Activated naive CD4-positive, alpha-beta T cell (primary cell): ENCODE measurements around the gene GDF3.
"Not testable (repeated sequence)": the region's sequence is repeated elsewhere in the genome, so short reads cannot be mapped to it uniquely, and the experiment has no call there.

Source experiments
- DNase-seq, 4 experiments: peaks; one replicate each; lab custom pipeline; 2025; lab: John Stamatoyannopoulos, UW

Gene GDF3

DNA sequence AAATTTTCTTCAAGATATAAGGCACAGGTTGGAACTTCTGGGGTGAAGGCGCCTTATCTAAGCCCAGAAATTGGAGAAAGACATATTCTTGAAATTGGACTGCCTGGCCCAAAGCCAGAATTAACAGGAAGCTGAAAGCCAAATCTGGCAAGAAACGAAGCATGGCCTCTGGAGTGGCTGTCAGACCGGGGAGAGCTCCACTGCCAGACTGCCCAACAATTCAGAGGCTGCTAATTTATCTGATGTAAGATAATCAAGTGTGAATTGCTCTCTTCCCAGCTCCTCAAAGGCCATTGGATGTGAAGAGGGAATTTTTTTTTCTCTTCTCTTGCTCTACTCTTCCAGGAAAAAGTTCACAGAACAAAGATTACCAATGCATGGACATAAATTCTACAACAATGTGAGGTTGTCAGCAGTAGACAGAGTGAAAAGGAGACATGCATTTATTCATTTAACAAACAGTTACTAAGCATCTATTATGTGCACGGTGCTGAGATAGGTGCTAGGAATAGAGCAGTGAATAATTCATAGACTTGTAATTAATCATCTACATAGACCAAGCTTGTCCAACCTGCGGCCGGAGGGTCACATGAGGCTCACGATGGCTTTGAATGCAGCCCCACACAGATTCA is at the start of gene GDF3:
TSS of gene GDF3 (minus strand) at position 210 of the 632 bp plus-strand sequence. CDS start at position 163, 47 bp downstream.
- no peak for DNase-seq

DNA sequence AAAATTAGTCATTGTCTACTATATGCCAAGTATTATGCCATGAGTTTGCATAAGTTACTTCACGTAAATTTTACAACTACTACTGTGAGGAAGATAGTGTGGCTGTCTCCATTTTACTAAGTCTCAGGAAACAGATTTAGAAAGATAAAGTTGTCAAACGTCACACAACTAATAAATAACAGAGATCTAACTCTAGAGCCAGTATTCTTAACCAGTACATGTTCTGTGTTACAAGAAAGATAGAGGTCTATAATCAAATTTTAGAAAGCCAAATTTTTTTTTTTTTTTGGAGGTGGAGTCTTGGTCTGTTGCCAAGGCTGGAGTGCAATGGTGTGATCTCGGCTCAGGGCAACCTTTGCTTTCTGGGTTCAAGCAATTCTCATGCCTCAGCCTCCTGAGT is 37.4 kb upstream of the GDF3 start:
- no peak for DNase-seq

DNA sequence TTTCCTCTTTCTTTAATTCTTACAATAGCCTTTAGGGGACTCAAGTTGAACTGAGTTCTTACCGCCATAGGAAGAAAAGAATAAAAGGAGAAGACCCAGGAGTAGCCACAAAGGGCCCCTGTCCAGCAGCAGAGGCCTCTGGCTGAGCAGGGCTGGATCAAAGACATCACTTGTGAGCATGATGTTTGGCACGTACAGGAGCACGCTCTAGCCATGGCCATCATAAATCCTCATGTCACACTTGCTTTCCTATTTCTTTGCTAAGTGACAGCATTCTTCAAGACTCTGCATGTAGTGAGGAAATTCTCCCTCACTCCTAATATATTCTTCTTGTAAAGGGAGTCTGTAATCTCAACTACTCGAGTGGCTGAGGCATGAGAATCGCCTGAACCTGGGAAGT is 35.9 kb upstream of the GDF3 start:
- no peak for DNase-seq

DNA sequence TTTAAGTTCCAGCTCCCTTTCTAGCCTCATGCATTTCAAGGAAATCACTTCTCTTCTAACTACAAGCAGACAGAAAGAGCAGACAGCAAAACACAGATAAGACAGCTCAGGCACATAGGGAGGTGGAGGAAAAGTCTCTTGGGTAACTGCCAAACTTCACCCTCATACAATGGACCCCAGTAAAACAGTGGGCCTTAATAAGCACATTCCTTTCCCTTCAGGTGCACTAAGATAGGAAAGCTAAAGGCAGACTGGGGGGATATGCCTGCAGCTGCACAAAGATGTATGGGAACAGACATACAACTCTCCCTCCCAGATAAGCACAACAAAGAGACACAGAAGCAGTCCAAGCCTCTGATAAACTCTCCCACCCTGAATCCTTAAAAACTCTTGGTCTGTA is 35.4 kb upstream of the GDF3 start:
- DNase-seq, result not testable (repeated sequence)

DNA sequence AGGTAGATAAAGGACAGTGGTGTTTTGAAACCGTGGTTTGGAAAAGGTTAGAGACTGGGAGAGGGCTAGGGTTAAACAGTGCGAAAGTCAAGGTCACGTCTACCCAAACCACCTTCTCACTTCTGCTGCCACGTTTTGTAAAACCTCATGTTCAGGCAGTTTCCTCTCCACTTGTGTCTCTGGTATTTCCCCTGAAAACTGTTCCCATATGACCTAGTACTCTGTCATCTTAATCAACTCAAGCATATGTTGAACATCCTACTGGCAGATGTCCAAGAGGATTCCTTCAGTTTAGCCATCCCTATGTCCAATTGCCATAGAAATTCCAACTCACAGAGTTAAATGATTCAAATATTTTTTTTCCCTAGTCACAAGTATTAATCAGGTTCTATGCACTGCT is 34.2 kb upstream of the GDF3 start:
- no peak for DNase-seq

DNA sequence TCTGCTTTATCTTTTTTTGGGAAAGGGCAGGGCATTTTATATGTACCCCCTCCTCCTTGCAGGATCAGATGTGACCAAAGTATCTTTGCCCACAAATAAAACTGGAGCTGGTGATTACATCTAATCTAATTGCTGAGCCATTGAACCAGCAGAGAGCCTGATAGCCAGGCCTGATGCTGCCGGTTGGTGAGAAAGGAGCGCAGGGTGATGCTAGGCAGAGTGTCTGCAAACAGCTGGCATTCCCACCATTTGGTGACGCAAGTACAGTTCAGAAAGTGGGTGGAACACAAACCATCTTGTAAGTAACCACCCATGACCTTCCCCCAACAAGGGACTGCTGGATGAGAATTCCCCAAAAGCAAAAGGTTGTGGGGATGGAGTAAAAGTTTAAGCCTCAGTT is 28.4 kb upstream of the GDF3 start:
- no peak for DNase-seq

DNA sequence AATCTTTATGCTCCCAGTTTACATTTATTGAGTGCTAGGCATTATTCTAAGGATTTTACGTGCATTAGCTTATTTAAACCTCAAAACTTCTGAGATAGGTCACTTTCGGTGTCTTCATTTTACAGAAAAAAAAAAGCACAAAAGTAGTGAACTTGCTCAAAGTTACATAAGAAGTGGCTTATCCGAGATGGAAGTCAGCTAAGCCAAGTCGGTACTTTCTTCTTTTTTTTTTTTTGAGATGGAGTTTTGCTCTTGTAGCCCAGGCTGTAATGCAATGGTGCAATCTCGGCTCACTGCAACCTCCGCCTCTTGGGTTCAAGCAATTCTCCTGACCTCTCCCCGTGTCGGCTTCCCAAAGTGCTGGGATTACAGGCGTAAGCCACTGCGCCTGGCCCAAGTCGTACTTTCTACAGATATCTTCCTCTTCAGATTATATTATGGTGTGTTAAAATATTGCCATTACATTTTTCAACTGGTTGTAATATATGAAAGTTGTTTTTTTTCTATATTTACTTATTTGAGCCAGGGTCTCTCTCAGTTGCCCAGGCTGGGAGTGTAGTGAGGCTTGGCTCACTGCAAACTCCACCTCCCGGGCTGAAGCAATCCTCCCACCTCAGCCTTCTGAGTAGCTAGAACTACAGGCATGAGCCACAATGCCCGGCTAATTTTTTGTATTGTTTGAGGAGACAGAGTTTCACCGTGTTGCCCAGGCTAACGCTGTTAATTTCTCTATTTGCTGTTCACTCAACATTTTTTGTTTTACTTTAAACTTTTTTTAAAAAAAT is 24.6 kb upstream of the GDF3 start:
- DNase-seq, result no peak

DNA sequence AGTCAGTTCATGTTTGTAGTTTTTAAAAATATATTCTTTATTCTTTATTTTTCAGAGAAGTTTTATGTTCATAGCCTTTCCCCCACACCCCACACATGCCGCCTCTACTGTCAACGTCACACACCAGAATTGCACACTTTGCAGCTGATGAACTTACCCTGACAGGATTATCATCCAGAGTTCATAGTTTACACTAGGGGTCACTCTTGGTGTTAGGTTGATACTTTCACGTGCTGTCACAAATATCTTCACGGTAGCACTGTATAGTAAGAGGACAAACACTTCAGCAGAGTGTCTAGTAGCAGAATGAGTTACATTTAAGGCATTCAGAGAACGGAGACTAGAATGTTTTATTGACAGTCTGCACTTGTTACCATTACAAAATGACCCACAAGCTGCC is 20.8 kb upstream of the GDF3 start:
- DNase-seq, result no peak

DNA sequence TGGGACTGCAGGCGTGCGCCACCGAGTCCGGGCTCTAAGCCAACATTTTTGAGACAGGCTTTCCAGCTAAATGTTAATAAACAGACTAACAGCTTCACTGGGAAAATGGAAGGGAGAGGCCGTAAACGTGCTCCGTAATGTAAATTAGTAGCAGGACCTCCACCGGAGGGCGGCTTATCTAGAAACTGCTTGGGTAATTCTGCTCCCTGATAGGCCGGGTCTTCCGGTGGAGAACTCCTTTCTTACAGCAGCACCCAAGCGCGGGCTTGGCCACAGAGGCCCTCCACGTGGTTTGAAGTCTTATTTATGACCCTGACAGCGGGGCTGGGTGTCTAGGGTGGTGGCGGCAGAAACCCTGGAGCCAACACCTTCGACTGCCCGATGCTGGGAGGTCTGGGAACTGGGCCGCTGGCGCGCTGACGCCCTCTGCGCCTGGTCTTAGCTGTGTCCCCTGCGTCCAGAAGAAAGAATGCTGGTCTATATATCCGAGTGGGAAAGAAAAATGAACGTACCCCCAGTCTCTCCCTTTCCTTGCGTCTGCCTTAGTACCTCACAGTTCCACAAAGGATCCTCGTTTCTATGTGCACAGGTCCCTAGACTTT is 17.4 kb upstream of the GDF3 start:
- DNase-seq, result no peak

DNA sequence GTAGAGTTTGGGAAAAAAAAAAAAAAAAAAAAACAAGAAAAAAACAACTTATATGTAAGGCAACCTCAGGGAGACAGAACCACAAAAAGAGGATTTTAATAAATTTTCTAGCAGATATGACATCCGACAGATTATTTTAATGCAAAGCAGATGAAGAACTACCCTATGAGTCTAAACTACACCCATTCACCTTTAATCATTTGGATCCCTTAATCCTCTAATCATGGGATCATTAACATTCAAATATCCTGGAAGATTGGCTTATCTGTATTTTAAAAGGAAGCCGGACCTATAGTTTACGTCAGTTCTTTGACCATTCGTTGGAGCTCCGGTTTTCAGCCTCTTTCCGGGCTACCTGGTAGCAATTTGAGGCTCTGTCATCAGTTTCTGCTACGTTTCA is 15.6 kb upstream of the GDF3 start, which contains the start of gene DPPA3:
TSS of gene DPPA3 (plus strand) at position 301 of the 400 bp plus-strand sequence. CDS start 138 bp downstream, outside the sequence.
- DNase-seq, result no peak

DNA sequence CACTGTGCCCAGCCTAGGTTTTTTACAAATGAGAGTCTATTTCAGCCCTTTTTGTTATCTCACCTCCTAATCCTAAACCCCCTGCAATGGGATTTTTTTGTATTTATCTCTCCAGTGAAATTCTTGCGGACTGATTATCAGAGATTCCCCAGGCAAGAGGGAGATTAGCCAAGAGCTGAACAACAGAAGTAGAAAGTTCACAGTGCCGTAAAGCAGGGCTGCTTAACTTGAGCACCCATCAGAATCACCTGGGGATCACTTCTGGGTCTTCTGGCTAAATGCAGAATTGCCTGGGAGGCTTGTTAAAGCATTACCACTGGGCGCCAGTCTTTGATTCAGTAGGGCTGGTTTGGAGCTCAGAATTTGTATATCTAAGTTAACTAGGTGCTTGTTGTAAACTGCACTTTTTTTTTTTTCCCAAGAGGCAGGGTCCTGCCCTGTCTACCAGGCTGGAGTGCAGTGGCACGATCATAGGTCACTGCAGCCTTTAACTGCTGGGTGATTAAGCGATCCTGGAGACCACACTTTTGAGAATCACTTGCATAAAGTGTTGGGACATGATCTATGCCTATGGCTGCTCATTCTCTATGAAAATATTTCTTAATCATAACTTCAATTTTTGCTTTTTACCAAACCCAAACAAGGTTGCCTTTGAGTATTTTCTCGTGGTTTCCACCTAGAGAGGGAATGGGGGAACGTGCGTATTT is 14.5 kb upstream of the GDF3 start:
- no peak for DNase-seq

DNA sequence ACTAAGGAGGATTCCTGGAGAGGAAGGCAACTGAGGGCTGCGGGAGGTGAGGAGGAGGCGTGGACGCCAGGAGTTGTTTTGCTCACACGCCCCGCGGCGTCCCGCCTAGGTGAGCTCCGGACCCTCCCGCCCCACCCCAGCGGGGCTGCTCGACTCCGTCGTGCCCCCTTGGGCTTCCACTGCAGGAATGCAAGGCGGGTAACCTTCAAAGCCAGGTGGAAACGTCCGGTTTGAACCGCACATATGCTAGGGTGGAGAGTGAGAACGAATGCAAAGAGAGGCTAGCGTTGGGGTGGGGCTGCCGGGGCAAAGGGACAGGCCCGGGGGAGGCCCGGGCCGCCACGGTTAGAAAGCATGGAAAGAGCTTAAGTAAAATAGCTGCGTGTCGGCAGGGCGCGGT is 10.3 kb upstream of the GDF3 start:
- no peak for DNase-seq

DNA sequence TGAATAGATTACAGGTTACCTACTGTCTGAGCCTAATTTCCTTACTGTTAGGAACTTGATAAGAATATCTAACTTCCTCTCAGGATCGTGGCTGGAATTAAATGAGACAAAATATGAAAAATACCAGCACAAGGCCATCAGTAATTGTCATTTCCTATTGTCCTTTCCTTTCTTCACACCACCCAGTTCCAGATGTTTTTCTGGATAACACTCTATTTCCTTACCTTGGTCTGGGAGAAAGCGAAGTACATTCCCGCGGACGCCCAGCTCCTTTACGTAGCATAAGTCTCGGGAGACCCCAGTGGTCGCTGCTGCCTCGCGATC is 376 bp downstream of the GDF3 start:
- no peak for DNase-seq

DNA sequence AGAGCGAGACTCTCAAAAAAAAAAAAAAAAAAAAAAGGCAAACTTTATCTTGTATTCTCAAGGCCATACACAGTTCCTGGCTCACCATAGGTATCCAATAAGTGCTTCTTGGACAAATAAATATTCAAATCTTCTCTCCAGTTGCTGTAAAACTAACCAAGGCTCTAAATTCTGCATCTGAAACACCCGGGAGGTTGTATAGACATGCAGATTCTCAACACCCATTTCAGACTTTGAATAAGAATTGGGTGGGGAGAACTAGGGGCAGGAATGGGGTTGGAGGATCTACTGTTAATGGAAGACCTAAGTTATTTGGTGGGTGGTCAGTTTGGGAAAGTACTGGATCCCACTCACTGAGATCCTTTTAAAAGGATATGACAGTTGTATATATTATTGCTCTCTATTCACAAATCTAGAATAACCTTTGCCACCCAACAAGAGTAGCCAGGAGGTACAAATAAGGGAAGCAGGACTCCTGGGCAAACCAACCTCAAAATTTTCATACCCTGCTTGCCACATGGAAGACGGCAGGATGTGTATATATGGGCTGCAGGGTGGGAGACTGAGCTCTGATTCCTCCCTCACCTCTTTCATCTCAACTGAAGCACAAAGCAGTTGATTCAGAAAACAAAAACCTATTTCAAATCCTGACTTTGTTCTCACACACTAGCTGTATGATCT is 879 bp downstream of the GDF3 start:
- DNase-seq, result no peak

DNA sequence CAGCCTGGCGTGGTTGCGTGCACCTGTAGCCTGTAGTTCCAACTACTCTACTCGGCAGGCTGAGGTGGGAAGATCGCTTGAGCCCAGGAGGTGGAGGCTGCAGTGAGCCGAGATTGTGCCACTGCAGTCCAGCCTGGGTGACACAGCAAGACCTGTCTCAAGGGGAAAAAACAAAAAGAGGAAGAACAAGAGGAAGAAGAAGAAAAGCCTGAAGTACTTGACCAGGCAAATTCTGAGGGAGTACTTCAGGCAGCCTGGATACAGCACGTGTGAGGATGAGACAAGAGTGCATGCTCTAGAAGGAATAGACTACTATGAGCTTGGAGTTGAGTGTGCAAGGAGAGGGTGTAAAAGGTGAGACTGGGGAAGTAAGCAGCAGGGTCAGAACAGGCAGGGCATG is 1.8 kb downstream of the GDF3 start:
- no peak for DNase-seq

DNA sequence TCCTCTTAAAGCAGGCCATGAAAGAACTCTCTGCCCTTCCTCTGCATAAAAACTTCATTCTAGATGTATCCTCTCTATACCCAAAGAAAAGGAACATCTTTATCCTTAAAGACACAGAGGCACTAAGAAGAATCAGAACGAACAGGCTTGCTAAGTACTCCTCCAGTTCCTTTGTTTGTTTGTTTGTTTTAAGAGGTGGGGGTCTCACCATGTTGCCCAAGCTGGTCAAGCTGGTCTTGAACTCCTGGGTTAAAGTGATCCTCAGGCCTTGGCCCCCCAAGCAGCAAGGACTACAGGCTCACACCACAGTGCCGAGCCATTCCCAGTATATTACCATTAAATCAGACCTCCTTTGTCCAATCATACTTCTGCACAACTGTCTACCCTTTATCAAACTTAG is 14.0 kb downstream of the GDF3 start:
- DNase-seq, result no peak

DNA sequence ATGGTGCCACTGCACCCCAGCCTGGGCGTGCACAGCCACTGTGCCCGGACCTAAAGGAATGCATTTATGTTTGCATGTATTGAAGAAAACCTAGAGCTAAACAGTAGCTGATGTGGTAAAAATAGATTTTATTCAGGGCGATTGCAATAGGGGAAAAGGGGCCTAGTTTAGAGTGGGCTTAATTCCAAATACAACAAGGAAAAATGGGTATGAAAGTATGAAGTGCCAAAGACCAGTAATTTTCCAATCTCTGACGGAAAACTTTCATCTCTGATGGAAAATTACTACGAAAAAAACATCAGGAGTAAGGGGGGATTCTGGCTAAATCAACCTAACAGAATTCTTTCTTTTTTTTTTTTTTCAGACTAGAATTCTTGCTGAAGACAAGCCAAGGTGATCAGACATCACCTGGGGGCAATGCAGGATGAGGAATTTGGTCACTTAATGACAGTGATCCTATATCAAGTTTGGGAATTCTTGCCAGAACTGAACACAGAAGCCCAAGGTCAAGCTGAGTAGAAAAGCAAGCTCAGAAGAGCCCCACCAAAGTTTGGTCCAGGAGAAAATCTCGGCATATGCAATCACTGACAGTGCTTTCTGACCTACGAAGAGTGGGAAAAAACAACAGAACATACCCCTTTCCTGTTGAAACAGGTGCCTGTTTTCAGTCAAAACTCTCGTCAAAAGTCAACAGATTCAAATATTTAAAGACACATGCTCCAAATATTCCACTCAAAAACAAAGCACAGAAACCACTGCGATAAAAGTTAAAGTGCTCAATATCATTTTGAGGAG is 16.1 kb downstream of the GDF3 start:
- no peak for DNase-seq

DNA sequence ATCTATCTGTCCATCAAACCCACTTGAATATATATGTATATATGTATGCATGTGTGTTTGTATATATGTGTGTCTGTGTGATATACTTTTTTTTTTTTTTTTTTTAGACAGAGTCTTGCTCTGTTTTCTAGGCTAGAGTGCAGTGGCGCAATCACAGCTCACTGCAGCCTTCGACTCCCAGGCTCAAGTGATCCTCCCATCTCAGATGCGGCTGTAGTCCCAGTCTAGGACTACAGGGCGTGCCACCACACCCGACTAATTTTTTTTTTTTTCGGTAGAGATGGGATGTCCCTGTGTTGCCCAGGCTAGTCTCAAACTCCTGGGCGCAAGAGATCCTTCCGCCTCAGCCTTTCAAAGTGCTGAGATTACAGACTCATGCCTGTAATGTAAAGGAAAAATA is 16.8 kb downstream of the GDF3 start:
- DNase-seq, result no peak

DNA sequence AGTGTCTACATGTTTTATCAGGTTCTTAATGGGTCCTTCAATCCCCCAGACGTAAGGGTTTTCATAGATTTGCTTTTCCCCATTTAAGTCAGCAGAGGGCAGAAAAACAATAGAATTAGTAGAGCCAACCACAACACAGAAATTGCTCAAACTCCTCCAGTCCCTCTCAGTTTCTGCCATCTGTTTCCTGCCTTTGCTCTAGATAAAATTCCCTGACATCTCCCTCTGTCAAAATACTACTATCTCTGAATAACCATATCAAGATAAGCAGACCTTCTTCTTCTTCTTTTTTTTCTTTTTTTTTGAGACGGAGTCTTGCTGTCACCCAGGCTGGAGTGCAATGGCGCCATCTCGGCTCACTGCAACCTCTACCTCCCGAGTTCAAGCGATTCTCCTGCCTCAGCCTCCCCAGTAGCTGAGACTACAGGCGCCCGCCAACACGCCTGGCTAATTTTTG is 18.1 kb downstream of the GDF3 start:
- not testable (repeated sequence) for DNase-seq

DNA sequence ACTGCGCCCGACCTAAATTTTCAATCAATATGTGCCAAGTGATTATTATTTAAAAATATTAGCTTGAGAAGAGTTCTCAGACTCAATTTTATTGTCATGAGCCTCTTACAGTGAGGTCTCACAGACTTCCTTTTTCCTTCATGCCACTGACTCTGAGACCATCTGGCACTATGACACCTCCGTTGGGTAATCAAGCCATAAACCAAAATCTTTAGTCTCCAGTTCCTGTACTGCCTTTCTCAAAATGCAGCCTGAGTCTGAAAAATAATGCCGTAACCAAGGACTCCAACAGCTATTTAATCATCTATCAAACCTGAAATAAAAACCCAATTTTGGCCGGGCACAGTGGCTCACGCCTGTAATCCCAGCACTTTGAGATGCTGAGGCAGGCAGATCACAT is 20.1 kb downstream of the GDF3 start:
- DNase-seq, result not testable (repeated sequence)

DNA sequence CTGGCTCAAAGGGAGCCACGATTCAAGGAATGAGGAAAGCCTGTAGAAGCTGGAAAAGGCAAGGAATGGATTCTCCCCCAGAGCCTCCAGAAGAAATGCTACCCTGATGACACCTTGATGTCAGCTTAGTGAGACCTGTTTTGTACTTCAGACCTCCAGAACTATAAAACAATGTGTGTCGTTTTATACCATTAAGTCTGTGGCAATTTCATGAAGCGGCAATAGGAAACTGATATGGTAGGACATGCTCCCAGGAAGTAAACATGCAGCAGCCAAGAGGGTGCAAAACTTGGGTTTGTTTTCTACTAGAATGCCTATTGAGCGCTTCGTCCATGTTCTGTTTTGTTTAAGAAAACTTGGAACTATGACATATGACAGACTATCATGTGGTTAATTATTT is 27.4 kb downstream of the GDF3 start:
- no peak for DNase-seq
